NCI-H2029 treated with DMSO at 0.1 percent for 48 hours (cell line): ENCODE results near the gene TCEA2.
"Not testable (repeated sequence)": the region's sequence is repeated elsewhere in the genome, so short reads cannot be mapped to it uniquely, and the experiment has no call there.

ENCODE experiments used
- DNase-seq: peaks from one replicate; lab custom pipeline; 2025; lab: John Stamatoyannopoulos, UW

TCEA2 gene

DNA sequence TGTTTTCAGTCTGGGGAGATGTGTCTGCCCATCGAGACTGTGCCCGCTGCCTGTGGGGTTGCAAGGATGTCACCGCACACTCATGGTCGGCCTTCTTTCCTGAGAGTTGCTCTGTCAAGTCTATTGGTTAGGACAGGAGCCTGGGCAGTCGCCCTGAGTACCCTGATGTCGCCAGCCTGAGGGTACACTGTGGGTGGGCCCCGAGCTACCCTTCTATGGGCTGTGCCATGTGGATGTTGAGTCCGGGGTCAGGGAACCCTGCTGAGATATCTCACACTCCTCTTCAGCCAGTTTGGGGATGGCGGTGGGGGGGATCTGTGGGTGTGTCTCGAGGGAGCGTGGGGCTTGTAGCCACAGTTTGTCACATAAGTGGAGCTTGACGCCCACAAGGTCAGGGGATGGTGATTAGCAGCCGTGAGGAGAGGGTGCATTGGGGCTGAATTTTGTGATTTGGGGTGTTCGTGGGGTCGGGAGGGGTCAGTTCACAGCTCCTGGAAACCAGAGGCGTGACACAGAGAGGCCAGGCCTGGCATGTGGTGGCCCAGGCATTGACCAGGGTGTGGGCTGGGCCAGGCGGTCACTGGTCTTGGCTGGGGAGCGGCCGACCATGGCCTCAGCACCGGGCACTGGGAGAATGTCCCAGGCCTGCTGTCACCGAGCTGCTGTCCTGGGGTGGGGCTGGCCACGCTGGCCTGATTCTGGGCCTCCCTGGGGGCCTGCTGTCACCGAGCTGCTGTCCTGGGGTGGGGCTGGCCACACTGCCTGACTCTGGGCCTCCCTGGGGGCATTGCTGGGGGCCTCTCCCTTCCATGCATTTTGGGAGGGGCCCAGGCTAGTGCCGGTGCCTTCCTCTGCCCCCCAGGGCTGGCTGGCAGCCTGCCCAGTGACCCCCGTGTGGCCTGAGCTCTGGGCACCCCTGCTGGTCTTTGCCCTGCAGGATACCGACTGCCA is 46.0 kb downstream of the TCEA2 start:
- DNase-seq = no peak

DNA sequence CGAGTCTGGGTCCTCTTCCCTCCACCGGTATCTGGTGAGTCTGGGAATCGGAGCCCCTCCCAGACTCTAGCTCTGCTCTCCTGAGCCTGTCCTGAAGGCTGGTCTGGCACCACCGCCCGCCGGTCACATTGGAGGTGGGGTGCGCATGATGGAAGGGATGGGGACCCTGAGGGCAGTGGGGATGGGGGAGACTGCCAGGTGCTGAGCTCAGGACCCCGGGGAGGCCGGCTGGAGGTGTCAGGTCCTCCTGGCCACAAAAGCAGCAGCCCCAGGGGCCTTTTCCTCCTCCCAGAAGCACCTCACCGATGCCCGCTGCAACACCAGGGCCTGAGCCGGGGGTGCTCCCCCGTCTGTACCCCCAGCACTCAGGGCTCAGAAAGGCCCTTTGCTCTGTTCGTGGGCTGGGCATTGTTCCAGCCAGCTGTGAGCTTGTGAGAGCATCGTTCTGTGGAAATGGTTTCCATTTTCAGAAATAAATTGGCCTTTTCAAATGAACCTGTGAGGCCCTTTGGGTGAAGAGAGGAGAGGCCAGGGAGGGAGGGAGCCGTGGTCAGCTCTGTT is 46.9 kb downstream of the TCEA2 start:
- no peak for DNase-seq

DNA sequence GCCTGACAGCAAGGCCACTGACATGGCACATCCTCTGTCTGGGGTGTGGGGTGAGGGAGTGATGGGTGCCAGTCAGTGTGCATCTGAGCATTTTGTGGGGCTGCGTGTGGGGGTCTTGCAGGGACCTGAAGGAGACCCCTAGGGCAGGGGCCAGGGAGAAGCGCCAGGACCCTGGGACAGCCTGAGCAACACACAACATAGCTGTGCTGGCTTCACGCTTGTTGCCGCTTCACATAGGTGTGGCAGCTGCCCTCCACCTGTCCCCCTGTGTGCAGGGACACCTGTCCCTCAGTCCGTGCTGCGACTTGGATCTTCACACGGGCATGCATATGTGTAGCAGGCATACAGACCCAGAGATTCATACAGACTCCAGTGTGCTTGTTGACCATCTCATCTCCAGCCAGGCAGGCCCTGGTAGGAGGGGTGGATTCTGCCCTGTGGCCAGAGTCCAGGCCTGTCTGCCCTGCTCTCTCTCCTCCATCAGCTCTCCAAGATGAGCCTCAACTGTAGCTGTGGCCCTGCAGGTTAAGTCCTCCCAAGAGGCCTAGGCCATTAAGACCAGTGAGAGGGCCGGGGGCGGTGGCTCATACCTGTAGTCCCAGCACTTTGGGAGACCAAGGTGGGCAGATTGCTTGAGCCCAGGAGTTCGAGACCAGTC is 47.5 kb downstream of the TCEA2 start:
- no peak for DNase-seq

DNA sequence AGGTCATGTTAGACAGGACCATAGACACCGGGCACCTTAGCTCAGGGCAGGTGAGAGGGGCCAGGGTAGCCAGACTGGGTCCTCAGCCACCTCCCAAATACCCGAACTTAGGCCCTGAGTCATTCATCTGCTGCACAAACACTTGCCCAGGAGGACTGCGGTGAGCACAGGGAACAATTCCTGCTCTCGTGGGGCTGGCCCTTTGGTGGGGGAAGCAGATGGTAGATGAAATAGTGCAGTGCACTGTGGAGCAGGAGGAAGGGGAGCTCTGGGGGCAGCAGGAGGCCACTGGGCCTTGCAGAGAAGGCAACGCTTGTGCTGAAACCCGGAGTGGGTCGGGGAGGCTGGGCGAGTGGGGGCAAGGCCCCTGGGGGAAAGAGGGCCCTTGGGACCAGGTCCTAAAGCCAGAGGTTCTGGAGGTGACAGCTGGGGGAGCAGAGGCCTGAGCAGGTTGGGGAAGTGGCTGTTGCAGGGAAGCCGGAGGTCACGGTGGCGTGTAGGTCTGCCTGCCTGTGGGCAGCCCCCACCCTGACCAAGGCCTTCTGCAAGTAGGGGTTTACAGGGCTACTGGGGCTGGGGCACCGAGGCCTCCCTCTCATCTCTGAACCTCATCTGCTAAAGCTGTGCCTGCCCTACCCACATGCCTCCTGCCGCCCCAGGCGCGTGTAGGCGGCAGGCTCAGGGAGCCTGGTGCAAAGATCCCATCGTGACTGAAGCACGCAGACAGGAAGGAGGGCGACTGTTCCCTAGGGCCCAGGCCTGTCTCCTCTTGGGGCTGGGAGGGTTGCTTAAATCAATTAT is 49.0 kb downstream of the TCEA2 start:
- no peak for DNase-seq

DNA sequence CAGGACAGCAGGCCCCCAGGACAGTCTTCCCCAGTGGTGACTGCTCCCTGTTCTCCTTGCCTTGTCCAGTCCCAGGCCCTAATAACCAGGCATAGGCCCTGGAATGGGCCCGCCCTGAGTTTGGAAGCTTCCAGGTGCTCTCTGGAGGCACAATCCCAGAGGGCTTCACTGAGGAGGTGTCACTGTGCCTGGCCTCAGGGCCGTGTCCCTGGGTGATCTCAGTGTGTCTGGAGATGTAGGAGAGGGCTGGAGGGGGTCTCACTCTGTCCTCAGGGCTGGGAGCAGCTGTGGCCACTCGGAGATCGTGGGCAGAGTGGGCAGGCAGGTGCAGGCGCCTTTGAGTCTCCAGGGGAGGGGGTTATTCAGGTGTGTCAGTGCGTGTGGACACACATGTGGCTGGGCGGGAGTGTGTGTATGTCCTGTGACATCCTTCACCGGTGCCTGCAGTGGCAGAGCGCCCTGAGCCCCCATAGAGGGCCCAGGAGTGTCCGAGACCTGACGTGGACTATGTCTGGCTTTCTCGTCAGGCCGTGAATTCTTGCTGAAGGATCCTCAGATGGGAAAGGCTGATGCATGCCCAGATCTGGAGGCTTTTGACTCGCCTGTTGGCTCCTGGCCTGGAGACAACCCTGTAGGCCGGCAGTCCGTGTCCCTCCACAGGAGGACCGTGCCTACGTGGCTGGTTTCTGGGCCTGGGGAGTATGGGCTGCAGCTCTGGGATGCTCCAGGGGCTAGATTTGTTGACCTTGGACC is 49.9 kb downstream of the TCEA2 start:
- DNase-seq = no peak

DNA sequence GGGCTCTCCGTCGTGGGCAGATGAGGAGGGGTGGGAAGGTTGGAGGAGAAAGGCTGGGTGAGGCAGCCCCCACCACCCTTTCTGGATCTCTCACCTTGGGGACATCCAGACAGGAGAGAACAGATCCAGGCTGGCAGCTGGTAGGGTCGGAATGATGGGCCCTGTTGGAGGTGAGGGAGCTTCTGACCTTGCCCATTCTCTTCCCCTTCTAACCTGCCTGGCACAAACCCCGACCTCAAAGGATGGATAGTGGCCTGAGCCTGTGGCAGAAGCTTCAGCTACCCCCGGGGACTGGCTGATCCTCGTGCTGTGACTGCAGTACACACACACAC is 50.4 kb downstream of the TCEA2 start:
- DNase-seq = no peak

DNA sequence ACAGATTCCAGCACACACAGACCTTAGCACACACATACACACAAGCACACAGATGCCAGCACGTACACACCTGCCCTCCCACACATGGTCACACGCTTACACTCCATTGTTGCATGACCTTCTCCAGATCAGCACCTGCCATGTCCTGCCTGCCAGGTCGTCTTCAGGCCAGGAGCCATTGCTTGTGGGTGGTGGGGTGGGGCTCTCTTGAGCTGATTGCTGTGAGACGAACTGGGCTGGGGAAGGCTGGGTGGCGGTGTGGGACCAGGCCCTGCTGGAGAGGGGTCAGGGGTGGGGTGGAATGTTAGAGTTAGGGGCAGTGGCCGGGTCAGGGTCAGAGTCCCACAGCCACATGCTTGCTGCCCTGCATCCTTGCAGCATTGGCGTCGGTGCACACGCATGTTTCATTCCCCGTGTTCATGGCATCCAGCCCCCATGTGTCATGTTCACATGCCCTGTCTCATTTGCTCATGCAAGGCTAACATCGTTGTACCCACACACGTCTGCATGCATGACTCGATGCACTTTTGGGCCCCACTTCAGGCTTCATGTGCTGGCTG is 50.9 kb downstream of the TCEA2 start:
- DNase-seq = no peak

DNA sequence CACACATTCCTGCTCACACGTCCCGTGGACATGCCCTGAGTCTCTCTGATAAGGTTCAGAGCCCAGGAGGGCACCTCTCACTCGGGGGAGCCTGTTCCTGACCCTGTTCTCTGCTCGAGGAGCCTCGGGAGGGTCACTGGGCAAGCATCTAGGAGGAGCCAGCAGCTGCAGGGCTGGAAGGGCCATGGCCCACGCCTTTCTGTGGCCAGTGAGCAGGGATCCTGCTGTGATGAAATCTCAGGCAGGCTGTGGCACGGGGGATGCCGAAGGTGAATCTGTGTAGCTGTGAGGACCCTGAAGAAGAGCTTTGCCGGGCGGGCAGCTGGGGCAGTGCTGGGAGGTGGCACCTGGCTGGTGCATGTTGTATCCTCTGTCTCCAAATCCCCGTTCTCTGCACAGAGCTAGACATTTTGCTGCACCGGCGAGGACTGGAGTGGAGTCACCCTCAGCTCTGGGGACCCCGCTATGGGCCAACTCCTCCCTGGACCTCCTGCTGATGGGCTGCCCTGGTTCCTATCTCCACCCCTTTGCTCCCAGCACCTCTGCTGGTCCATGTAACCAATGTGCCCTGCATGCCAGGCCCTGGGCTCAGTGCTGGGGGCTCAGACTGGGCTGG is 51.5 kb downstream of the TCEA2 start:
- no peak for DNase-seq

DNA sequence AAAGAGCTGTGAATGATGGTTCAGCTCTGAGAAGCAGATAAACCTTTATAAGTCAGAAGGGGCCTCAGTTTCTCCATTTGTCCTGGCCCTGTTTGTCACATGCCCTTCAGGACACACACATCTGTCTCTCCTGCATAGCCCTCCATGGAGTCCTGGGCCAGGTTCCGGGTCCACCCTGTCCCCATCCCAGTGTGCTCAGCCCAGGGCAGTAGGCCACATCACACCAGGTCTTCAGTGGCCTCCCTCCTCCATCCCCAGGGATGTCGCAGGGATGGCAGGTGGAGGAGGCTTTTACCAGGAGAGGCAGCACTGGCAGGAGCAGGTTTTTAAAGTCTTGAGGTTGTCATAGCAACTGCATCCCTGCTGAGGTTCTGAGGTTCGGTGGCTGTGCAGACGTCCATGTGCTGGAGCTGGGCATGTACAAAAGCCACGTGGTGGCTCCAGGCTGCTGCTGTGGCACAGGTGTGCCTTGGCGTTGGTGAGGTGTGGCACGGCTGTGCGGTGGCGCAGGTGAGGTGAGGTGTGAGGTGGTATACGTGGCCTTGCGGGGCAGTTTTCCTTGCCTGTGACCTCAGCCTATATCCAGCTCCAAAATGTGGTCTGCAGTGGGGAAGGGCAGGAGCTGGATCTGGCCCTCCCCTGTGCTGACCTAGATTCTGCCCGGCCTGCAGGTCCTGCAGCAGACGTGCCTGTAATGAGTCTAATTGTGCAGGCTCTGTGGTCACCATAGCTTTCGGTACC is 52.3 kb downstream of the TCEA2 start:
- DNase-seq = no peak

DNA sequence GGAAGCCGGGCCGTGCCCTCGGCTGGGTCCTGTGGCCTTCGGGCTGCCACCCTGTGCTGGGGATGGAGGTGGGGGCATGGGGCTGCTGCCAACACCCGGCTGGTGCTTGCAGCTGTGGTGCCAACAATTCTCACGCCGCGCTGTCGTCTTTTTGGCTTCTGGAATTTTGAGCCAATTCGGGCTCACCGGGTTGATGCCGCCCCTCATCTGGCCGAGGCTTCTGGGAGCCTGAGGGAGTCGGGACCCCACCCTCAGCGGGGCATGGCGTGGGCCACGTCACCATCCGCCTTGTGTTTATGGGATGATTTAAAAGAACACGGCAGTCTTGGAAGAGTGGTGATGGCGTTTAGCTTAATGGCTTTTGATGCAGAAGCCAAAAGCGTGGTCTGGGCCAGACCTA is 53.0 kb downstream of the TCEA2 start:
- DNase-seq = no peak

DNA sequence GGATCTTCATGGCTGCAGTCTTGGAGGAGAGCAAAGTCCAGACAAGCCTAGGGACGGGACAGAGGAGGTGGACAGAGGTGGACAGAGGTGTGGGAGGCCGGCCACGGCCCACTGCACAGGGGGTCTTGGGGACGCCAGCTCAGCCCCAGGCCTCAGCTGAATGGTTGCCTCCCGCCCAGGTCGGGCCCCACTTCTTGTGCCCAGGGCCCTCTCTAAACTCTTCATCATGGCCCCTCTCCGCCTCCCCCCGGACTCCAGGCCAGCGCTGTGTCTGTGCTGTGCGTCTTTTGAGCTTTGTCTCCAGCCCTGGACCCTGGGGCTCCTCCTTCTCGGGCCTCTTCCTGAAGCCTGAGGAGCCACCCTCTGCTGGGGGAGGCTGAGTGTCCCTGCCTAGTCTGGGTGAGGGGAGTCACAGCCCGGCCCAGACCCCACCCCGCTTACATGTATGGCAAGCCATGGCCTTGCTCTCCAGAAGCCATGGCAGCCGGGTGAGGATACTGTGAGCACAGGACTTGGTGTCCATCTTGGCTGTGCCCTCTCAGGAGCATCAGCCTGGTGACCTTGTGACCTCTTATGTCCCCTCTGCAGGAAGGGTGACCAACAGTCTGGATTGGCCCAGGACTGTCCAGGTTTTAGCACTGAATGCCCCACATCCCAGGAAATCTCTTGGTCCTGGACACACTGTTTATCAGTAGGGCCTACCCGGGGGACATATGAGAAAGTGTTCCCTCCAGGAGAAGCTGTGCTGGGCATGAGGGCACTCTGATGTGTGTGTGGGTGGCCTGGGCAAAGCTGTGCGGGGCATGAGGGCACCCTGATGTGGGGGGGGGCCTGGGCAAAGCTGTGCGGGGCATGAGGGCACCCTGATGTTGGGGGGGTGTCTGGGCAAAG is 53.8 kb downstream of the TCEA2 start:
- no peak for DNase-seq

DNA sequence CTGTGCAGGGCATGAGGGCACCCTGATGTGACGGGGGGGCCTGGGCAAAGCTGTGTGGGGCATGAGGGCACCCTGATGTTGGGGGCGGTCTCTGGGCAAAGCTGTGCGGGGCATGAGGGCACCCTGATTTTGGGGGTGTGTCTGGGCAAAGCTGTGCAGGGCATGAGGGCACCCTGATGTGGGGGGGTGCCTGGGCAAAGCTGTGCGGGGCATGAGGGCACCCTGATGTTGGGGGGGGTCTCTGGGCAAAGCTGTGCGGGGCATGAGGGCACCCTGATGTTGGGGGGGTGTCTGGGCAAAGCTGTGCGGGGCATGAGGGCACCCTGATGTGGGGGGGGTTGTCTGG is 54.4 kb downstream of the TCEA2 start:
- DNase-seq = not testable (repeated sequence)

DNA sequence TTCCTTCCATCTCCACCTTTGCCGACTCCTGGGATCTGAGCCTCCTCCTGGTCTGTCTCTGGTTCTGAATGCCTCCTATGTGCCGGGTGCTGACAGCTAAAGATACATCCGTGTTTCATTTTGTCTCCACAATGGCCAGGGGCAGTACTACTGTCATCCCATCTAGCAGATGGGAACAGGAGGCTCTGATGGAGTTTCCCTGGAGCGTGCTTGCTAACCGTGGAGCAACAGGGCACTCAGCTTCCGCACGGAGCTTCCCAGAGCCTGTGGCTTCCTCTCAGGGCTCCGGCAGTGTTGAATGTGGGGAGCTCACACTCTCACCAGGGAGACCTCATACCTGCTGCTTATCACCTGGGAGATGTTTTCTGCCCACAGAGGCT is 56.3 kb downstream of the TCEA2 start:
- DNase-seq = no peak

DNA sequence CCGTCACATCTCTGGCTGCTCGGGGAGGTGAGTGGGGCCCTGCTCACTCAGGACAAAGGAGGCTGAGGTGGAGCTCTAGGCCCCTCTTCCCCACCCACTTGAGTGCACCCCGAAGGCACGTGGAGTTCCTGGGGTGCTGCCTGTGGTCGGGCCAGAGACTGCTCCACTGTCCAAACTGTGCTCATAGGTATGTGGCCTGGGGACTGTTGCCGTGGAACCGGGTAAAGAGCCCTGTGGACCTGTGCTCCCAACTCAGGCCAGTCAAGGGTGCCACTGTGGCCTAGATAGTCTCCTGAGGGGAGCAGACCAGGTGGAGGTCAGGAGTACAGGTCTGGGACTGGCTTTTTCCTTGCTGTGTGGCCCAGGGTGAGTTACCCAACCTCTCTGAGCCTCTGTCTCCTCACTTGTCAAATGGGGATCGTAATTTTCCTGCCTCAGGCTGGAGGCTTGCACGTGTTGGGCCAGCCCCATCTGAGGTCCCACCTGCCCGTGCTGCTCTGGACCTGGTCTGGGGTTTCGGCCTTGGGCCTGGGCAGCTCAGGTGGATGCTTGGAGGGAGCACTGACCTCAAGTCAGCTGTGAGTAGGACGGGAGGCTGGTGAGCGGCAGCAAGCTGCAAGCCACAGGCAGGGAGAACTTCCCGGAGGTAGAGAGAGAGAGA is 56.8 kb downstream of the TCEA2 start:
- DNase-seq = no peak

DNA sequence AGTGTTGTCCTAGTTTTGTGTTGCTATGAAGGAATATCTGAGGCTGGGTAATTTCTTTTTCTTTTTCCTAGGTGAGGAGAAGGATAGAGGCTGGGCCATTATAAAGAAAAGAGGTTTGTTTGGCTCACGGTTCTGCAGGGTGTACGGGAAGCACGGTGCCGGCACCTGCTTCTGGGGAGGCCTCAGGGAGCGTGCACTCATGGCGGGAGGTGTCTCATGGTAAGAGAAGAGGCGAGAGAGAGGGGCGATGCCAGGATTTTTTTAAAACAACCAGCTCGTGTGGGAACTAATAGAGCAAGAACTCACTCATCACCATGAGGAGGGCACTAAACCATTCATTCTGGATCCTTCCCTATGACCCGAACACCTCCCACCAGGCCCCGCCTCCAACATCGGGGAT is 58.6 kb downstream of the TCEA2 start:
- no peak for DNase-seq
